Hematopoietic multipotent progenitor cell treated with erythropoietin and hydrocortisone succinate and interleukin-3 and kit ligand, for 4 days (in vitro differentiated cells): ENCODE measurements around the gene SNX19.

Experiments
- DNase-seq: peaks from one replicate; pipeline ENCODE4 v3.0.0-alpha.2; 2015

Gene SNX19

GRCh38 chr11:130837194-130837593 lies 79.1 kb downstream of the SNX19 start:
- DNase-seq, result no peak

- DNase-seq, result no peak
Measured at GRCh38 chr11:130834886-130835285, 81.4 kb downstream of the SNX19 start.

GRCh38 chr11:130832566-130833425 lies 83.5 kb downstream of the SNX19 start:
- DNase-seq, result no peak

GRCh38 chr11:130831976-130832375 lies 84.3 kb downstream of the SNX19 start:
- DNase-seq, result no peak

- no peak for DNase-seq
Measured at GRCh38 chr11:130831506-130831905, 84.8 kb downstream of the SNX19 start.

GRCh38 chr11:130830566-130830965 lies 85.7 kb downstream of the SNX19 start:
- DNase-seq, result no peak

- no peak for DNase-seq
Measured at GRCh38 chr11:130829920-130830511, 86.3 kb downstream of the SNX19 start.

- no peak for DNase-seq
Measured at GRCh38 chr11:130828741-130829140, 87.5 kb downstream of the SNX19 start.

GRCh38 chr11:130827451-130828377 lies 88.6 kb downstream of the SNX19 start:
- peak; percentile 59 for DNase-seq

GRCh38 chr11:130826572-130826971 lies 89.7 kb downstream of the SNX19 start:
- no peak for DNase-seq

GRCh38 chr11:130825983-130826382 lies 90.3 kb downstream of the SNX19 start:
- DNase-seq, result no peak

- no peak for DNase-seq
Measured at GRCh38 chr11:130825561-130825960, 90.7 kb downstream of the SNX19 start.
